GM19025 (cell line): ENCODE results near the gene SPRR2E.
"Not testable (repeated sequence)": the region's sequence is repeated elsewhere in the genome, so short reads cannot be mapped to it uniquely, and the experiment has no call there.

Experiments used
- ATAC-seq: cut with Tn5 transposase; IDR thresholded peaks from one replicate; pipeline ENCODE4 v1.9.1; 2021; ENCODE audit warnings: mild to moderate bottlenecking, low read depth, moderate library complexity; ENCODE audit not compliant: unreplicated experiment

The SPRR2E gene

DNA sequence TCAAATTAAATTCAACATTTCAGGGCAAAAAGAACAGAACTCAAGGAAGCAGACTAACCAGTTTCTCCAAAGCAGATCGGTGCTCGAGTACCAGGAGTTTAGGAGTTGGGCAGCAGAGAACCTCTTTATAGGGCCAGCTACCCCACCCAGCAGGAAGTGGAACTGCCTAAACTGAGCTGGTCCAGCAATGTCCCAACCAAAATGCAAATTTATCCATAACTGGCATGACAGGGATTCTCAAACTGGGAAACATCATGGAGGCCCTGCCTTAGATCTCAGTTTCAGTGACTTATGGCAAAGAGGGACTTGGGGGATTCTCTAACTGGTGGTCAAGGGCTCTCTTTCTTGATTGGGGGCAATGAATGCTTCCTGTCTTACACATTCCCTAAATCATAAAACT, 22.8 kb downstream of the SPRR2E start, which contains the start of gene SPRR2B:
Gene SPRR2B, minus strand, starts transcription at position 101 of the 400 bp plus-strand sequence. CDS start 772 bp downstream, outside the sequence.
- ATAC-seq = no peak

DNA sequence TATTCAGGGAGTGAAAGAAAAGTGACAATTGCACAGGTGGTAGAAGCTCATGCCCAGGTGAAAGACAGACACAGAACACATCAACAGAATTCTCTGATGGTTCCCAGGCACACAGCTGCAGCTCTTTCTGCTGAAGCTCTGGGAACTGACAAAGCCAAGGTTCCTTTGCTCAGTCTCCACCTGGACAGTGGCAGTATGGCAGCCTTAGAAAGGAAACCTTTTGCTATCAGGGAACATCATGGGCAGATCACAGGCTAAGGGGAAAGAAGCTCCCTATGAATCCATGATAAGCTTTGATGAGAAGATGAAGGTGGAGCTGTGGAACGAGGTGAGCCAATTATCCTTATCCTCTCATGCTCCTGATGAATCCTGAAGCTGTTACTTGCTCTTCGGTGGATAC, 24.1 kb downstream of the SPRR2E start:
- ATAC-seq = no peak

DNA sequence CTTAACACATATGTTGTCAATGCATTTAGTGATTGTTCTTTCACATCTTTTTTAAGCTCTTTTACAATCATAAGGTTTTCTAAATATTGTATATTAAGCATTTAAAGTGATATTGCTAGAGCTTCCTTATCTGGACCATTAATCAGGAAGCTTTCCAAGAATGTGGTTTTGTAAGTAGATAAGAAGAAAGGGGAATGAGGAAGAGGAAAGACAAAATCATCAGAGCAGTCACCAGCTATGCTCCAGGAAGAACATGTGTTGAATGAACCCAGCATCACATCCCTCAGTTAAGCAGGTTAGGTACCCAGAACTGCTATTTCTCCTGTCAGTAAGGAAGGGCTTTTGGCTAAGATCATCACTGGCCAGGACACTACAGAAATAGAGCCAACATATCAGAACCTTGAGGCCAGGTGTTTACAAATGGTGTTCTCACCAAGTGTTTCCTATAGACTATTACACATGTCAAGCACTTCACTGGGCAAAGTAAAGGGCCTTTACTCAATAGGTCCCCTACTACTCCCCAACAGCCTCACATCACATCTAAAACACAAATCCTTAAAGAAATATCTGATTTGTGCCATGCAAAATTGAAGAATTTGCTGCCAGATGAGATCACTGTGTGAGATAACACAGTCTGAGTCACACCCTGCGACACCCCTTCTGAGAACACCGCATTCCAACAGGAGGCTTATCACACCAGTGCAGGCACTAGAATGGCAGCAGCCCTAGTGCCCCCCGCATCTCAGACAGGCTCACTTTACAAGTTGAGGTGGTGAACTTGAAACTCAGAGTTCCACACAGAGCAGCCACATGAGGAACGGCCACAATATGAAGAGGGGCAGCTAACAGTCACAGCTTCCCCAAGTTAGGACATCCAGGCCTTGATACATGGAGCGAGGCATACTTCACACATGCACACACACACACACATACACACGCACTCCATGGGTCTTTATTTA, 35.2 kb downstream of the SPRR2E start:
- ATAC-seq = no peak

DNA sequence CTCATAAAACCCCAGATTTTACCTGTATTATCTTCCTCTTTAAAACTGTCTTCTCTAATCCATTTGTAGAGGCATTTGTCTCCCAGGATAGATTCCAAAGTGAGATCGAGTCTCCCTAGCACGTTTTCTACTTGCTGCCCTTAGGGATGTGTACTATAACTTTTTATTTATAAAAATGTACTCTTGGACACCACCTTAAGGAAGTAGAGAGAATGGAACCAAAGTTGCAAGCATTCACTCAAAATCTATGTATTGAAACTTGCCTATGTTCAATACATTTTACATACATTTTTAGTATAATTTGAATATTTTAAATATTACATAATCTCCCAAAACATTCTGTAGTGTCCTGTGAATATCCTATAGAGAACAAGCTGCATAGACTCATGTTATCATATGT, 36.2 kb downstream of the SPRR2E start:
- ATAC-seq = no peak

DNA sequence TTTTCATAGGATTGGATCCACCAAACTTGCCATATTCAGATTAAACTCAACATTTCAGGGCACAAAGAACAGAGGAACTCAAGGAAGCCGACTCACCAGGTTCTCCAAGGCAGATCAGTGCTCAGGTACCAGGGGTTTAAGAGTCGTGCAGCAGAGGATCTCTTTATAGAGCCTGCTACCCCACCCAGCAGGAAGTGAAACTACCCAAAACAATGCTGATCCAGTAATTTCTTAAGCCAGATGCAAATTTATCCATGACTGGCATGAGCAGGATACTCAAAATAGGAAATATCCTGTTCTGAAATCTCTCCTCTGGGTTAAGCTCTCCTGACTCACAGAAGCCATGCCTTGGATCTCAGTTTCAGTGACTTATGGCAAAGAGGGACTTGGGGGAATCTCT, 37.0 kb downstream of the SPRR2E start, which contains the start of gene SPRR2A:
Gene SPRR2A, minus strand, starts transcription at position 138 of the 400 bp plus-strand sequence. CDS start 777 bp downstream, outside the sequence.
- no peak for ATAC-seq

DNA sequence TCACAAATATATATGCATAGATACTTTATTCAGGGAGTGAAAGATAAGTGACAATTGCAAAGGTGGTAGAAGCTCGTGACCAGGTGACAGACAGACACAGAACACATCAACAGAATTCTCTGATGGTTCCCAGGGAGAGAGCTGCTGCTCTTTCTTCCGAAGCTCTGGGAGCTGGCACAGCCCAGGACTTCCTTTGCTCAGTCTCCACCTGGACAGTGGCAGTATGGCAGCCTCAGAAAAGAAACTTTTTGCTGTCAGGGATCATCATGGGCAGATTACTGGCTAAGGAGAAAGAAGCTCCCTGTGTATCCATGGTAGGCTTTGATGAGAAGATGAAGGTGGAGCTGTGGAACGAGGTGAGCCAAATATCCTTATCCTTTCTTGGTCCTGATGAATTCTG, 38.2 kb downstream of the SPRR2E start:
- not testable (repeated sequence) for ATAC-seq

DNA sequence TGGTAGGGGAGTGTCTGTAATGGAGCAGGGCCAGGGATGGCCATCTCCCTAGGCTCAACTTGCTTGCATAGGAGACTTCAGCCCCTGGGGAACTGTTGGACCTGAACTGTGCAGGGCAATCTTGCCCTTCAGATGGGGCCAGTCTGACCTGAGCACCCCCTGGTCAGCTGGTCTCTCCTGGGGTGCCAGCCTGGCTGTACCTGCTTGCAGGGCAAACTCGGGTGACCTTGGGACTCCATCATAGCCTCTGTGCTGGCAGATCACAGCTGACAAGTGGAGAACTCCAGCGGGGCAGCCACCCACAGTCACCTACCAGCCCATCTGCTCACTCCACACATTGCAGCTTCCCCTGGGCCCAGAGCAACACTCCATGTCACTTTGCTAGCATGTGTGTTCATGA, 45.1 kb downstream of the SPRR2E start:
- ATAC-seq = no peak
